DND-41 (cell line): Measurements from ENCODE around the gene TMEM125.

Experiments
- EZH2 ChIP-seq: IDR thresholded peaks from 3 replicates; pipeline ENCODE4 v1.6.1; 2012; ENCODE audit warnings: borderline replicate concordance, low read depth, mild to moderate bottlenecking, moderate library complexity, low read length, inconsistent platforms; ENCODE audit not compliant: severe bottlenecking
- TF ChIP-seq, protein P1 (sequence below): IDR thresholded peaks from 2 replicates; pipeline ENCODE4 v1.5.1; 2012; ENCODE audit warnings: borderline replicate concordance, low read length, moderate library complexity, mild to moderate bottlenecking; ENCODE audit not compliant: poor library complexity, severe bottlenecking; ENCODE audit errors: extremely low read depth

DNA sequence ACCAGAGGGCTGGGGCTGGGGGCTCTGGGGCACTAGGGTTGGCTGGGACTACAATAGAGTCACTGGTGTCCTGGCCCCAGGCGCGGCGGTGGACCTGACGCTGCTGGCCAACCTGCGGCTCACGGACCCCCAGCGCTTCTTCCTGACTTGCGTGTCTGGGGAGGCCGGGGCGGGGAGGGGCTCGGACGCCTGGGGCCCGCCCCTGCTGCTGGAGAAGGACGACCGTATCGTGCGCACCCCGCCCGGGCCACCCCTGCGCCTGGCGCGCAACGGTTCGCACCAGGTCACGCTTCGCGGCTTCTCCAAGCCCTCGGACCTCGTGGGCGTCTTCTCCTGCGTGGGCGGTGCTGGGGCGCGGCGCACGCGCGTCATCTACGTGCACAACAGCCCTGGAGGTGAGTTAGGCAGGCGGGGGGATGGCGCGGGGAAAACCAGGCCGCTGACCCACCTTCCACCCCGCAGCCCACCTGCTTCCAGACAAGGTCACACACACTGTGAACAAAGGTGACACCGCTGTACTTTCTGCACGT is 35.1 kb downstream of the TMEM125 start:
- TF ChIP-seq, protein P1, sequence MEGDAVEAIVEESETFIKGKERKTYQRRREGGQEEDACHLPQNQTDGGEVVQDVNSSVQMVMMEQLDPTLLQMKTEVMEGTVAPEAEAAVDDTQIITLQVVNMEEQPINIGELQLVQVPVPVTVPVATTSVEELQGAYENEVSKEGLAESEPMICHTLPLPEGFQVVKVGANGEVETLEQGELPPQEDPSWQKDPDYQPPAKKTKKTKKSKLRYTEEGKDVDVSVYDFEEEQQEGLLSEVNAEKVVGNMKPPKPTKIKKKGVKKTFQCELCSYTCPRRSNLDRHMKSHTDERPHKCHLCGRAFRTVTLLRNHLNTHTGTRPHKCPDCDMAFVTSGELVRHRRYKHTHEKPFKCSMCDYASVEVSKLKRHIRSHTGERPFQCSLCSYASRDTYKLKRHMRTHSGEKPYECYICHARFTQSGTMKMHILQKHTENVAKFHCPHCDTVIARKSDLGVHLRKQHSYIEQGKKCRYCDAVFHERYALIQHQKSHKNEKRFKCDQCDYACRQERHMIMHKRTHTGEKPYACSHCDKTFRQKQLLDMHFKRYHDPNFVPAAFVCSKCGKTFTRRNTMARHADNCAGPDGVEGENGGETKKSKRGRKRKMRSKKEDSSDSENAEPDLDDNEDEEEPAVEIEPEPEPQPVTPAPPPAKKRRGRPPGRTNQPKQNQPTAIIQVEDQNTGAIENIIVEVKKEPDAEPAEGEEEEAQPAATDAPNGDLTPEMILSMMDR = no peak
- no peak for TF ChIP-seq EZH2
